ENCODE measurements around the gene RAB15.

RAB15 gene

GRCh38 chr14:64986648-64987437, 14.7 kb upstream of the RAB15 start, which contains the start of gene FNTB:
Gene FNTB (plus strand): TSS chr14:64986895. CDS start chr14:64986954, 59 bp downstream.
- Histone ChIP-seq H3K79me2 (peaks cover 30% of the 10 kb centered on the region), H3K27me3 (ENCODE audit: control insufficient read depth, insufficient read depth, low read length) (no peaks in the 10 kb centered on the region), H3K4me3 (ENCODE audit: low read depth, low read length) (peak within 1 kb of the TSS; percentile 91), H3K9ac (peak within 1 kb of the TSS; percentile 31), H3K4me1 (peaks cover 2% of the 10 kb centered on the region), H3K27ac (peak within 1 kb of the TSS; percentile 83), H2AFZ (peak within 1 kb of the TSS; percentile 94), H3K4me2 (ENCODE audit: low read length) (peak within 1 kb of the TSS; percentile 84), H3K36me3 (ENCODE audit: control insufficient read depth, insufficient read depth, low read length) (no peaks in the 10 kb centered on the region), H3K9me3 (ENCODE audit: control insufficient read depth, low read length) (no peaks in the 10 kb centered on the region)
- peak; percentile 91 for TF ChIP-seq CTCF (IDR thresholded peaks at IDR 0.05)

GRCh38 chr14:64983439-64984310, 11.5 kb upstream of the RAB15 start:
- H3K27me3 ChIP-seq (ENCODE audit: control insufficient read depth, insufficient read depth, low read length) = no peaks in the 10 kb centered on the region
- H3K4me2 ChIP-seq (ENCODE audit: low read length) = peak overlapping the region; percentile 14
- peak overlapping the region; percentile 56 for H2AFZ ChIP-seq
- H3K79me2 ChIP-seq = peaks cover 12% of the 10 kb centered on the region
- H3K4me1 ChIP-seq = peaks cover 6% of the 10 kb centered on the region
- no peaks in the 10 kb centered on the region for H3K9me3 ChIP-seq (ENCODE audit: control insufficient read depth, low read length)
- no peak overlapping the region for H3K4me3 ChIP-seq (ENCODE audit: low read depth, low read length)
- H3K36me3 ChIP-seq (ENCODE audit: control insufficient read depth, insufficient read depth, low read length) = no peaks in the 10 kb centered on the region
- H3K27ac ChIP-seq = no peak overlapping the region
- H3K9ac ChIP-seq = no peak overlapping the region
- peak; percentile 81 for TF ChIP-seq CTCF (IDR thresholded peaks at IDR 0.05)

- Histone ChIP-seq H3K27me3 (ENCODE audit: control insufficient read depth, insufficient read depth, low read length) (no peaks in the 10 kb centered on the region), H3K4me2 (ENCODE audit: low read length) (no peak overlapping the region), H3K27ac (peak overlapping the region; percentile 25), H3K9ac (no peak overlapping the region), H3K4me3 (ENCODE audit: low read depth, low read length) (no peak overlapping the region), H2AFZ (peak overlapping the region; percentile 68), H3K4me1 (peaks cover 9% of the 10 kb centered on the region), H3K79me2 (no peaks in the 10 kb centered on the region), H3K36me3 (ENCODE audit: control insufficient read depth, insufficient read depth, low read length) (no peaks in the 10 kb centered on the region), H3K9me3 (ENCODE audit: control insufficient read depth, low read length) (no peaks in the 10 kb centered on the region)
- no peak for TF ChIP-seq CTCF (IDR thresholded peaks at IDR 0.05)
Observed at GRCh38 chr14:64979336-64980074, 7.4 kb upstream of the RAB15 start.

DNA sequence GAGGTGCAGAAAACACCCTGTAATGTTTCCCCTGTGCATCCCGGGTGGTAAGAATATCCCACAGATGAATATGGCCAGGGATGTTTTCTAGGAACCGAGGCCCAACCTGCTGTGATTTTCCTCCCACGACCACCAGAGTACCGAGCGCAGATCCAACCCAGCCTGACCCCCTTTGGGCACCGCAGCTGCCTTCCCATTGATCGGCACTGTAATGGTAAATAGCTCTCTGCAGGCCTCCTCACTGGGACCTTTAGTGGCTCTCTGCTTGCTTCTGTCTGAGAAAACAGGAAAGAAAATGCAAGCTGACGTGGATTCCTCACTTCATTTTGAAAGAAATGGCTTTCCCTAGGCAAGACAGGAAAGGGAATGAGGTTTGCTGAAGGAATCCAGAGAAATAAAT, 2.4 kb upstream of the RAB15 start:
- Histone ChIP-seq H3K4me2 (ENCODE audit: low read length) (no peak overlapping the region), H3K9ac (no peak overlapping the region), H3K36me3 (ENCODE audit: control insufficient read depth, insufficient read depth, low read length) (no peaks in the 10 kb centered on the region), H3K27ac (no peak overlapping the region), H2AFZ (no peak overlapping the region), H3K4me1 (peaks cover 18% of the 10 kb centered on the region), H3K79me2 (peaks cover 5% of the 10 kb centered on the region), H3K9me3 (ENCODE audit: control insufficient read depth, low read length) (no peaks in the 10 kb centered on the region), H3K4me3 (ENCODE audit: low read depth, low read length) (no peak overlapping the region), H3K27me3 (ENCODE audit: control insufficient read depth, insufficient read depth, low read length) (no peaks in the 10 kb centered on the region)
- TF ChIP-seq CTCF (IDR thresholded peaks at IDR 0.05) = no peak

Measured in parathyroid adenoma (tissue), 2 donors.